HEK293T (cell line): Measurements from ENCODE around the gene PEX6.
"Not testable (repeated sequence)": the region's sequence is repeated elsewhere in the genome, so short reads cannot be mapped to it uniquely, and the experiment has no call there.

Experiments
- CTCF ChIA-PET: fragments of 350-600 bp; formaldehyde crosslinking; extraction: SDS; loops from one replicate; lab custom pipeline; 2021; ENCODE audit warnings: antibody characterized with exemption, inconsistent platforms; lab: Yijun Ruan, JAX
- POLR2A ChIA-PET: fragments of 350-600 bp; formaldehyde crosslinking; extraction: SDS; loops from one replicate; lab custom pipeline; 2020; ENCODE audit warnings: antibody characterized with exemption, inconsistent platforms; lab: Yijun Ruan, JAX
- DNase-seq: peaks from one replicate; pipeline ENCODE4 v3.0.0; 2012; ENCODE audit warnings: mixed read lengths; ENCODE audit errors: extremely low spot score
- ARNT ChIP-seq: fragments of 450-650 bp; IDR thresholded peaks from 2 replicates; pipeline ENCODE4 v1.6.1; 2017; ENCODE audit warnings: mild to moderate bottlenecking
- BHLHE40 ChIP-seq: fragments of 450-650 bp; IDR thresholded peaks from 2 replicates; pipeline ENCODE4 v1.6.1; 2016; ENCODE audit warnings: mild to moderate bottlenecking, moderate library complexity, borderline replicate concordance
- CTBP1 ChIP-seq: fragments of 450-650 bp; IDR thresholded peaks from 2 replicates; pipeline ENCODE4 v1.6.1; 2016; ENCODE audit warnings: borderline replicate concordance
- ELF4 ChIP-seq: fragments of 450-650 bp; IDR thresholded peaks from 2 replicates; pipeline ENCODE4 v1.6.1; 2017; ENCODE audit warnings: antibody characterized with exemption
- FOXA1 ChIP-seq: fragments of 450-650 bp; IDR thresholded peaks from 2 replicates; pipeline ENCODE4 v1.6.1; 2016; ENCODE audit warnings: mild to moderate bottlenecking
- FOXK2 ChIP-seq: fragments of 450-650 bp; IDR thresholded peaks from 2 replicates; pipeline ENCODE4 v1.6.1; 2016; ENCODE audit warnings: mild to moderate bottlenecking
- FOXM1 ChIP-seq: fragments of 450-650 bp; IDR thresholded peaks from 2 replicates; pipeline ENCODE4 v1.6.1; 2017; ENCODE audit warnings: mild to moderate bottlenecking, borderline replicate concordance
- HDGF ChIP-seq: fragments of 450-650 bp; IDR thresholded peaks from 2 replicates; pipeline ENCODE4 v1.6.1; 2017; ENCODE audit warnings: antibody characterized with exemption, borderline replicate concordance
- L3MBTL2 ChIP-seq: fragments of 450-650 bp; conservative IDR thresholded peaks from 2 replicates; pipeline ENCODE4 v1.6.1; 2016; ENCODE audit warnings: mild to moderate bottlenecking
- LEF1 ChIP-seq: fragments of 450-650 bp; IDR thresholded peaks from 2 replicates; pipeline ENCODE4 v1.6.1; 2017; ENCODE audit warnings: mild to moderate bottlenecking, borderline replicate concordance
- NFRKB ChIP-seq: fragments of 450-650 bp; IDR thresholded peaks from 2 replicates; pipeline ENCODE4 v1.6.1; 2016; ENCODE audit warnings: mild to moderate bottlenecking, moderate library complexity
- PKNOX1 ChIP-seq: fragments of 450-650 bp; IDR thresholded peaks from 2 replicates; pipeline ENCODE4 v1.6.1; 2016
- SP1 ChIP-seq: fragments of 450-650 bp; IDR thresholded peaks from 2 replicates; pipeline ENCODE4 v1.6.1; 2017
- SUZ12 ChIP-seq: fragments of 450-650 bp; IDR thresholded peaks from 2 replicates; pipeline ENCODE4 v1.6.1; 2016; ENCODE audit warnings: mild to moderate bottlenecking
- TARDBP ChIP-seq: fragments of 450-650 bp; IDR thresholded peaks from 2 replicates; pipeline ENCODE4 v1.6.1; 2016
- ZNF384 ChIP-seq: fragments of 450-650 bp; IDR thresholded peaks from 2 replicates; pipeline ENCODE4 v1.6.1; 2016

Gene PEX6

GRCh38 chr6:43007126-43007525, 28.1 kb upstream of the PEX6 start:
- ChIA-PET POLR2A (interaction anchor here (0.5 to 3.4 kb wide), 2 partner anchors 23 to 440 kb away, joined by 3 to 12 read pairs; partner anchors contain the start of gene PPP2R5D), CTCF (no interaction called here)
- TF ChIP-seq CTBP1: no peak
- TF ChIP-seq PKNOX1: no peak
- TF ChIP-seq FOXK2: no peak
- no peak for TF ChIP-seq BHLHE40
- no peak for TF ChIP-seq ELF4
- no peak for TF ChIP-seq ZNF384
- TF ChIP-seq L3MBTL2: no peak
- no peak for TF ChIP-seq LEF1
- TF ChIP-seq FOXA1: no peak
- no peak for TF ChIP-seq TARDBP
- no peak for TF ChIP-seq SUZ12
- TF ChIP-seq NFRKB: no peak
- no peak for DNase-seq

- ChIA-PET POLR2A (interaction anchor here (1.6 to 3.4 kb wide), 2 partner anchors 22 to 28 kb away, joined by 4 to 12 read pairs; partner anchors contain the start of genes PEX6 and PPP2R5D), CTCF (no interaction called here)
- no peak for TF ChIP-seq NFRKB
- TF ChIP-seq FOXM1: no peak
- TF ChIP-seq ARNT: no peak
- no peak for TF ChIP-seq PKNOX1
- no peak for TF ChIP-seq CTBP1
- no peak for TF ChIP-seq FOXA1
- TF ChIP-seq LEF1: no peak
- no peak for TF ChIP-seq L3MBTL2
- no peak for TF ChIP-seq FOXK2
- no peak for TF ChIP-seq HDGF
- TF ChIP-seq ZNF384: no peak
- no peak for TF ChIP-seq ELF4
- TF ChIP-seq TARDBP: no peak
- no peak for TF ChIP-seq BHLHE40
- no peak for TF ChIP-seq SUZ12
- TF ChIP-seq SP1: no peak
- DNase-seq: no peak
These were observed 27.3 kb upstream of the PEX6 start for GRCh38 chr6:43006251-43006650.

- CTCF ChIA-PET: no interaction called here
- POLR2A ChIA-PET: interaction anchor here (1.5 to 3.4 kb wide), 3 partner anchors 8 to 27 kb away, joined by 4 to 12 read pairs (median 5); partner anchors contain the start of genes KLHDC3, MEA1, PEX6 and PPP2R5D
- DNase-seq: no peak
- no peak for TF ChIP-seq LEF1
- TF ChIP-seq BHLHE40: no peak
- no peak for TF ChIP-seq L3MBTL2
- no peak for TF ChIP-seq FOXK2
- TF ChIP-seq ZNF384: no peak
These were observed 26.9 kb upstream of the PEX6 start for GRCh38 chr6:43005844-43006243.

- CTCF ChIA-PET: no interaction called here
These were observed 22.9 kb upstream of the PEX6 start for GRCh38 chr6:43001843-43002242.

GRCh38 chr6:42998205-42998604, 19.2 kb upstream of the PEX6 start:
- POLR2A ChIA-PET: interaction anchor here (0.6 to 1.7 kb wide), 2 partner anchors 16 to 602 kb away, joined by 3 to 8 read pairs; partner anchors contain the start of genes KLHDC3 and MEA1
- DNase-seq, CTCF ChIA-PET: not testable (repeated sequence)

More at GRCh38 chr6:43001843-43002242, 22.9 kb upstream of the PEX6 start:
- TF ChIP-seq FOXK2 (no peak), HDGF (no peak), LEF1 (no peak), SUZ12 (no peak), TARDBP (no peak), PKNOX1 (no peak), FOXA1 (no peak), CTBP1 (no peak), ZNF384 (no peak), ARNT (no peak)
- POLR2A ChIA-PET: interaction anchor here (0.8 to 2.4 kb wide), 2 partner anchors 11 to 18 kb away, joined by 3 to 8 read pairs; partner anchors contain the start of gene PPP2R5D
- no peak for DNase-seq

GRCh38 chr6:42996513-42996912, 17.5 kb upstream of the PEX6 start:
- CTCF ChIA-PET: no interaction called here
- DNase-seq: no peak
- POLR2A ChIA-PET: interaction anchor here (1.3 to 1.9 kb wide), 4 partner anchors 13 to 67 kb away, joined by 4 to 13 read pairs (median 6); partner anchors contain the start of genes CNPY3, KLHDC3, MEA1 and PEX6
- TF ChIP-seq FOXA1: no peak
- TF ChIP-seq L3MBTL2: no peak
- TF ChIP-seq PKNOX1: no peak
- TF ChIP-seq ARNT: no peak
- no peak for TF ChIP-seq TARDBP
- TF ChIP-seq FOXM1: no peak
- no peak for TF ChIP-seq ZNF384
- no peak for TF ChIP-seq BHLHE40
- no peak for TF ChIP-seq CTBP1
- TF ChIP-seq FOXK2: no peak
- TF ChIP-seq HDGF: no peak
- no peak for TF ChIP-seq SUZ12
- no peak for TF ChIP-seq SP1
- TF ChIP-seq LEF1: no peak
- TF ChIP-seq ELF4: no peak
- no peak for TF ChIP-seq NFRKB
